Measurements from ENCODE around the gene TOE1. TPM values are rescaled to one million over a fixed set of nuclear protein-coding genes. Genes with fewer than 3 reads are reported as not detected.

TOE1 gene
- total RNA-seq, 2 donors from 2014 or later = 9.6 to 16.7 TPM

- no peaks in the 10 kb centered on the region for H3K9me3 Mint-ChIP-seq
- peaks cover 7% of the 10 kb centered on the region for H3K4me1 Mint-ChIP-seq
- no peaks in the 10 kb centered on the region for H3K36me3 ChIP-seq (ENCODE audit: control insufficient read depth, insufficient read depth, low read length)
- no peak for DNase-seq
- peaks cover 2% of the 10 kb centered on the region for H3K36me3 Mint-ChIP-seq (ENCODE audit: low read depth)
- no peaks in the 10 kb centered on the region for H3K27me3 Mint-ChIP-seq (ENCODE audit: insufficient read depth)
- no peak for TF ChIP-seq CTCF (conservative IDR thresholded peaks at IDR 0.05)
- H3K27me3 ChIP-seq (ENCODE audit: control insufficient read depth, insufficient read depth, low read length, poor library complexity, severe bottlenecking) = peaks cover 5% of the 10 kb centered on the region
- no peaks in the 10 kb centered on the region for H3K9me3 ChIP-seq (ENCODE audit: control insufficient read depth, low read length)
- no peak overlapping the region for H3K27ac ChIP-seq (ENCODE audit: low read depth, low read length)
- no peak overlapping the region for H3K9ac ChIP-seq (ENCODE audit: extremely low read depth, low read length, poor library complexity, severe bottlenecking)
- no peak overlapping the region for H3K27ac Mint-ChIP-seq
- no peak overlapping the region for H3K4me3 ChIP-seq (ENCODE audit: low read length)
- H3K4me3 Mint-ChIP-seq = no peak overlapping the region
- 73 to 78% methylated on average over 2 to 3 of the region's 3 CpGs for WGBS, 2 experiments (ENCODE audit: insufficient coverage in 1 of 2, insufficient read length in 1 of 2)
- no peaks in the 10 kb centered on the region for H3K4me1 ChIP-seq (ENCODE audit: control insufficient read depth, insufficient read depth, low read length)
These were observed 35.4 kb downstream of the TOE1 start for GRCh38 chr1:45375104-45376090.

- Histone ChIP-seq H3K9me3 (ENCODE audit: control insufficient read depth, low read length) (no peaks in the 10 kb centered on the region), H3K36me3 (ENCODE audit: control insufficient read depth, insufficient read depth, low read length) (no peaks in the 10 kb centered on the region), H3K4me3 (ENCODE audit: low read length) (no peak overlapping the region), H3K27ac (ENCODE audit: low read depth, low read length) (no peak overlapping the region), H3K9ac (ENCODE audit: extremely low read depth, low read length, poor library complexity, severe bottlenecking) (no peak overlapping the region), H3K4me1 (ENCODE audit: control insufficient read depth, insufficient read depth, low read length) (no peaks in the 10 kb centered on the region), H3K27me3 (ENCODE audit: control insufficient read depth, insufficient read depth, low read length, poor library complexity, severe bottlenecking) (peaks cover 5% of the 10 kb centered on the region)
- no peak overlapping the region for H3K4me3 Mint-ChIP-seq
- no peak for TF ChIP-seq CTCF (conservative IDR thresholded peaks at IDR 0.05)
- H3K27ac Mint-ChIP-seq = no peak overlapping the region
- no peak for DNase-seq
- no peaks in the 10 kb centered on the region for H3K27me3 Mint-ChIP-seq (ENCODE audit: insufficient read depth)
- H3K4me1 Mint-ChIP-seq = peaks cover 7% of the 10 kb centered on the region
- H3K36me3 Mint-ChIP-seq (ENCODE audit: low read depth) = peaks cover 2% of the 10 kb centered on the region
- no peaks in the 10 kb centered on the region for H3K9me3 Mint-ChIP-seq
These were observed 38.2 kb downstream of the TOE1 start for GRCh38 chr1:45378184-45378583.

GRCh38 chr1:45379524-45379923 is 39.6 kb downstream of the TOE1 start:
- TF ChIP-seq CTCF (conservative IDR thresholded peaks at IDR 0.05) = no peak

More at GRCh38 chr1:45379524-45379923, 39.6 kb downstream of the TOE1 start:
- Mint-ChIP-seq H3K27me3 (ENCODE audit: insufficient read depth) (no peaks in the 10 kb centered on the region), H3K9me3 (no peaks in the 10 kb centered on the region), H3K27ac (no peak overlapping the region), H3K4me1 (no peaks in the 10 kb centered on the region), H3K4me3 (no peak overlapping the region), H3K36me3 (ENCODE audit: low read depth) (peaks cover 2% of the 10 kb centered on the region)
- WGBS, 2 experiments (ENCODE audit: insufficient coverage in 1 of 2, insufficient read length in 1 of 2) = 93 to 100% methylated on average over 3 to 5 of the region's 6 CpGs
- DNase-seq = no peak
- Histone ChIP-seq H3K4me1 (ENCODE audit: control insufficient read depth, insufficient read depth, low read length) (no peaks in the 10 kb centered on the region), H3K4me3 (ENCODE audit: low read length) (no peak overlapping the region), H3K27ac (ENCODE audit: low read depth, low read length) (no peak overlapping the region), H3K9ac (ENCODE audit: extremely low read depth, low read length, poor library complexity, severe bottlenecking) (no peak overlapping the region), H3K36me3 (ENCODE audit: control insufficient read depth, insufficient read depth, low read length) (no peaks in the 10 kb centered on the region), H3K27me3 (ENCODE audit: control insufficient read depth, insufficient read depth, low read length, poor library complexity, severe bottlenecking) (peaks cover 5% of the 10 kb centered on the region), H3K9me3 (ENCODE audit: control insufficient read depth, low read length) (no peaks in the 10 kb centered on the region)

Data from endodermal cell (in vitro differentiated cells).